AML-193 (cell line): ENCODE measurements around the gene ATP9A.
"Not testable (repeated sequence)": the region's sequence is repeated elsewhere in the genome, so short reads cannot be mapped to it uniquely, and the experiment has no call there.

ENCODE experiments used
- DNase-seq, 2 experiments: peaks; one replicate each; lab custom pipeline; 2025; lab: John Stamatoyannopoulos, UW

The ATP9A gene

GRCh38 chr20:51767867-51768758 is at the start of gene ATP9A:
ATP9A (minus strand) TSS chr20:51768390; CDS start chr20:51768369, 21 bp downstream.
- no peak for DNase-seq

GRCh38 chr20:51816856-51817255 is 48.7 kb upstream of the ATP9A start:
- DNase-seq, result not testable (repeated sequence)

- no peak for DNase-seq
These were observed 47.3 kb upstream of the ATP9A start for GRCh38 chr20:51815383-51816076.

- DNase-seq, result no peak
These were observed 44.7 kb upstream of the ATP9A start for GRCh38 chr20:51812861-51813260.

GRCh38 chr20:51811514-51812128 is 43.4 kb upstream of the ATP9A start:
- no peak for DNase-seq

GRCh38 chr20:51811042-51811355 is 42.8 kb upstream of the ATP9A start:
- DNase-seq, result no peak

GRCh38 chr20:51810155-51811041 is 42.2 kb upstream of the ATP9A start:
- DNase-seq, result no peak

GRCh38 chr20:51807720-51808250 is 39.6 kb upstream of the ATP9A start:
- DNase-seq, result no peak

- DNase-seq, result no peak
These were observed 36.6 kb upstream of the ATP9A start for GRCh38 chr20:51804754-51805153.

- no peak for DNase-seq
These were observed 35.1 kb upstream of the ATP9A start for GRCh38 chr20:51803148-51803854.

- no peak for DNase-seq
These were observed 34.1 kb upstream of the ATP9A start, which contains the start of gene SALL4 for GRCh38 chr20:51802170-51802751. SALL4 (minus strand) TSS chr20:51802521; CDS start chr20:51802408, 113 bp downstream.

GRCh38 chr20:51801823-51802123 is 33.6 kb upstream of the ATP9A start:
- no peak for DNase-seq

- DNase-seq, result no peak
These were observed 33.1 kb upstream of the ATP9A start for GRCh38 chr20:51801122-51801822.

- no peak for DNase-seq
These were observed 32.6 kb upstream of the ATP9A start for GRCh38 chr20:51800872-51801121.

- DNase-seq, result no peak
These were observed 32.1 kb upstream of the ATP9A start for GRCh38 chr20:51800060-51800871.

GRCh38 chr20:51799401-51799860 is 31.2 kb upstream of the ATP9A start:
- no peak for DNase-seq

- no peak for DNase-seq
These were observed 29.3 kb upstream of the ATP9A start for GRCh38 chr20:51797357-51798025.

- no peak for DNase-seq
These were observed 28.1 kb upstream of the ATP9A start for GRCh38 chr20:51796340-51796739.

- no peak for DNase-seq
These were observed 24.8 kb upstream of the ATP9A start for GRCh38 chr20:51792960-51793359.
